Osteocyte (in vitro differentiated cells): ENCODE data around the gene GRIN3B. TPM values are rescaled to one million over a fixed set of nuclear protein-coding genes. Genes with fewer than 3 reads are reported as not detected.

ENCODE experiments used
- DNase-seq: peaks from one replicate; pipeline ENCODE4 v3.0.0; 2021; ENCODE audit warnings: mixed read lengths; ENCODE audit not compliant: unreplicated experiment; ENCODE audit errors: extremely low spot score
- H3K27ac Mint-ChIP-seq: one replicate; pipeline ENCODE4 v1.8.0; 2021; ENCODE audit warnings: mild to moderate bottlenecking, mixed read lengths; ENCODE audit not compliant: unreplicated experiment
- H3K27me3 Mint-ChIP-seq: one replicate; pipeline ENCODE4 v1.8.0; 2021; ENCODE audit warnings: mixed read lengths; ENCODE audit not compliant: unreplicated experiment
- H3K36me3 Mint-ChIP-seq: one replicate; pipeline ENCODE4 v1.8.0; 2021; ENCODE audit warnings: mixed read lengths; ENCODE audit not compliant: unreplicated experiment
- H3K4me1 Mint-ChIP-seq: one replicate; pipeline ENCODE4 v1.8.0; 2021; ENCODE audit warnings: mixed read lengths; ENCODE audit not compliant: unreplicated experiment
- H3K4me3 Mint-ChIP-seq: one replicate; pipeline ENCODE4 v1.8.0; 2021; ENCODE audit warnings: mild to moderate bottlenecking, moderate library complexity, mixed read lengths; ENCODE audit not compliant: unreplicated experiment
- H3K9me3 Mint-ChIP-seq: one replicate; pipeline ENCODE4 v1.8.0; 2021; ENCODE audit warnings: mixed read lengths; ENCODE audit not compliant: unreplicated experiment
- total RNA-seq: library from RNA; stranded (reverse); gene quantifications from 2 replicates; pipeline ENCODE4 v1.2.1, GENCODE V29; 2021
- TF ChIP-seq, protein P1 (sequence below): fragments of 200-600 bp; sonication (generic); IDR thresholded peaks from 2 replicates; pipeline ENCODE4 v1.5.0; 2021; ENCODE audit warnings: antibody characterized with exemption, mild to moderate bottlenecking, moderate library complexity

Gene GRIN3B
- total RNA-seq, 1 donor from 2014 or later, result 0.46 TPM

DNA sequence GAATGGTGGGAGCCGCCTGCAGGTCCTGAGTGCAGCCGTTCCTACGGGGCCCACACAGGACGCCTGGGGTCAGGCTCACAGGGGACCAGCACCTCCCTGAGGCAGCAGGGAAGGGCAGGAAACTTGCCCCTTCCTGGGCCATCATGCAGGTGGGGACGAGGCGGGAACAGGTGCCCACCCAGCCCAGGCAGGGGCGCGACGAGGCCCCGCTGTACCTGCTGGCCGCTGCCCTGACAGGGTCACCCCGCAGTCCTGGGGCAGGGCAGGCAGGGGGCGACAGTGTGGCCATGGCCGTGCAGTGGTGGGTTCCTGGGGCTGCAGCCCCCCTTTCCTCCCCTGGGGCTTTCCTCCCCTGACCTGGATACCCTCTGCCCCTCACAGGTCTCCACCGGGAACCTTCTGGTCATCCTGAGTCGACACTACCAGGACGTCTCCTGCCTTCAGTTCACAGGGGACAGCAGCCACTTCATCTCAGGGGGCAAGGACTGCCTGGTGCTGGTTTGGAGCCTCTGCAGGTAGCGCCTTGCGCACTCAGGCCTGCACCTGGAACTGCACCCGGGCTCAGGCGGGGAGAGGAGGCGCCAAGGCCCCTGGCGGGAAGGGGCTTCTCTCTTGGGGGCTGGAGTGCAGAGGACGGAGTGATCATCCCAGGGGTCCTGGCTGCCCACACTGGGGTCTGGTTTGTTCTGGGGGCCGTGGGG is 10.7 kb upstream of the GRIN3B start:
- Mint-ChIP-seq H3K27me3 (no peaks in the 10 kb centered on the region), H3K4me1 (peaks cover 14% of the 10 kb centered on the region), H3K4me3 (no peak overlapping the region), H3K36me3 (peaks cover 19% of the 10 kb centered on the region), H3K9me3 (no peaks in the 10 kb centered on the region), H3K27ac (no peak overlapping the region)
- TF ChIP-seq, protein P1, sequence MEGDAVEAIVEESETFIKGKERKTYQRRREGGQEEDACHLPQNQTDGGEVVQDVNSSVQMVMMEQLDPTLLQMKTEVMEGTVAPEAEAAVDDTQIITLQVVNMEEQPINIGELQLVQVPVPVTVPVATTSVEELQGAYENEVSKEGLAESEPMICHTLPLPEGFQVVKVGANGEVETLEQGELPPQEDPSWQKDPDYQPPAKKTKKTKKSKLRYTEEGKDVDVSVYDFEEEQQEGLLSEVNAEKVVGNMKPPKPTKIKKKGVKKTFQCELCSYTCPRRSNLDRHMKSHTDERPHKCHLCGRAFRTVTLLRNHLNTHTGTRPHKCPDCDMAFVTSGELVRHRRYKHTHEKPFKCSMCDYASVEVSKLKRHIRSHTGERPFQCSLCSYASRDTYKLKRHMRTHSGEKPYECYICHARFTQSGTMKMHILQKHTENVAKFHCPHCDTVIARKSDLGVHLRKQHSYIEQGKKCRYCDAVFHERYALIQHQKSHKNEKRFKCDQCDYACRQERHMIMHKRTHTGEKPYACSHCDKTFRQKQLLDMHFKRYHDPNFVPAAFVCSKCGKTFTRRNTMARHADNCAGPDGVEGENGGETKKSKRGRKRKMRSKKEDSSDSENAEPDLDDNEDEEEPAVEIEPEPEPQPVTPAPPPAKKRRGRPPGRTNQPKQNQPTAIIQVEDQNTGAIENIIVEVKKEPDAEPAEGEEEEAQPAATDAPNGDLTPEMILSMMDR, result peak; percentile 42
- no peak for DNase-seq

DNA sequence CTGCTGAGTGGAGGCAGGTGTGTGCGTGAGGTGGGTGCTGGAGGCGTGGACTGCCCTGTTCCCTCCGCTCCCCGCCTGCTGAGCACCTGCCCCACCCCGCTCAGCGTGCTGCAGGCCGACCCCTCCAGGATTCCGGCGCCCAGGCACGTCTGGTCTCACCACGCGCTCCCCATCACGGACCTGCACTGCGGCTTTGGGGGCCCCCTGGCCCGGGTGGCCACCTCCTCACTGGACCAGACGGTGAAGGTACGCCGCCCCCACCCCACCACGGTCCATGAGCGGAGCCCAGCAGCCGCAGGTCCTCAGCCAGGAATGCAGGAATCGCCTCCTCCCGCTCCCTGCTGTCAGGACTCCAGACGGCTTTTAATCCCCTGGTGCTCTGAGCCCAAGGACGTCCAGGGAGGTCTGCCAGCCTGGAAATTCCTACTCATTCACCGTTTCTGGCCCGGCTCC is 10.1 kb upstream of the GRIN3B start:
- no peak overlapping the region for H3K27ac Mint-ChIP-seq
- no peaks in the 10 kb centered on the region for H3K27me3 Mint-ChIP-seq
- H3K9me3 Mint-ChIP-seq, result no peaks in the 10 kb centered on the region
- peaks cover 9% of the 10 kb centered on the region for H3K4me1 Mint-ChIP-seq
- H3K4me3 Mint-ChIP-seq, result no peak overlapping the region
- peaks cover 19% of the 10 kb centered on the region for H3K36me3 Mint-ChIP-seq
- DNase-seq, result no peak
- TF ChIP-seq, protein P1, result no peak

DNA sequence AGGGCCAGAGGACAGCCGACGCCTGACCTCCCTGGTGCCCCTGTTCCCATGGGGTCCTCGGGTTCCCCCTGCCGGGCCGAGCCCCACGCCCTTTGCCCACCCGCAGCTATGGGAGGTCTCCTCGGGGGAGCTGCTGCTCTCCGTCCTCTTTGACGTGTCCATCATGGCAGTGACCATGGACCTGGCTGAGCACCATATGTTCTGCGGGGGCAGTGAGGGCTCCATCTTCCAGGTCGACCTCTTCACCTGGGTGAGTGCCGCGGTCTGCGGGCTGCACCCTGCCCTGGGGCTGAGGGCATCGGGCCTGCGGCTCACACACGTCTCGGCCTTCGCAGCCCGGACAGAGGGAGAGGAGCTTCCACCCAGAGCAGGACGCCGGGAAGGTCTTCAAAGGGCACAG is 9.5 kb upstream of the GRIN3B start:
- Mint-ChIP-seq H3K9me3 (no peaks in the 10 kb centered on the region), H3K4me1 (peaks cover 4% of the 10 kb centered on the region), H3K27me3 (no peaks in the 10 kb centered on the region), H3K36me3 (peaks cover 18% of the 10 kb centered on the region), H3K27ac (no peak overlapping the region), H3K4me3 (no peak overlapping the region)
- TF ChIP-seq, protein P1, result no peak
- no peak for DNase-seq

DNA sequence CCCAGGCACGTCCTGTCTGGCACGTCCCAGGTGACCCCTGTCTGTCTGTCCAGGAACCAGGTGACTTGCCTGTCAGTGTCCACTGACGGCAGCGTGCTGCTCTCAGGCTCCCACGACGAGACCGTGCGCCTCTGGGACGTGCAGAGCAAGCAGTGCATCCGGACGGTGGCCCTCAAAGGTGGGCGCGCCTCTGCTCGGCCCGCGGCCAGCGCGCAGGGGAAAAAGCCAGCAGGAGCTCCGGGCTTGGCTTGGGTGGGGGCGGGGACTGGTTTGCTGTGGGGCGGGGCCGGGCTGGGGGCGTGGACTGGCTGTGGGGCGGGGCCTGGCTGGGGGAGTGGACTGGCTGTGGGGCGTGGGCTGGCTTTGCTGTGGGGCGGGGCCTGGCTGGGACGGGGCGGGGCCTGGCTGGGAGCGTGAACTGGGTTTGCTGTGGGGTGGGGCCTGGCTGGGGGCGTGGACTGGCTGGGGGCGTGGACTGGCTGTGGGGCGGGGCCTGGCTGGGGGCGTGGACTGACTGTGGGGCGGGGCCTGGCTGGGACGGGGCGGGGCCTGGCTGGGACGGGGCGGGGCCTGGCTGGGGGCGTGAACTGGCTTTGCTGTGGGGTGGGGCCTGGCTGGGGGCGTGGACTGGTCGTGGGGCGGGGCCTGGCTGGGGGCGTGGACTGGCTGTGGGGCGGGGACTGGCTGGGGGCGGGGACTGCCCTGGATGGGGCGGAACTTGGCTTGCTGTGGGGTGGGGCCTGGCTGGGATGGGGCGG is 8.9 kb upstream of the GRIN3B start:
- H3K9me3 Mint-ChIP-seq, result no peaks in the 10 kb centered on the region
- no peak overlapping the region for H3K27ac Mint-ChIP-seq
- TF ChIP-seq, protein P1, result no peak
- H3K36me3 Mint-ChIP-seq, result peaks cover 15% of the 10 kb centered on the region
- DNase-seq, result no peak
- no peak overlapping the region for H3K4me3 Mint-ChIP-seq
- H3K4me1 Mint-ChIP-seq, result peaks cover 4% of the 10 kb centered on the region
- peaks cover under 1% of the 10 kb centered on the region for H3K27me3 Mint-ChIP-seq
